ENCODE results near the gene TCAP.

- TF ChIP-seq CTCF (IDR thresholded peaks at IDR 0.05) (no peak), POLR2AphosphoS5 (IDR thresholded peaks at IDR 0.05; ENCODE audit: insufficient read depth in 1 of 2, low read depth in 1 of 2) (no peak)
These were observed 5.0 kb downstream of the TCAP start for GRCh38 chr17:39669897-39670735.

Data from vagina (tissue), 2 donors.